GM20431 (cell line): Measurements from ENCODE around the gene HS6ST2.

ENCODE experiments used
- in situ Hi-C: fragments of 300-500 bp; cut with MseI, MboI; formaldehyde crosslinking; loops from one replicate; pipeline ENCODE4 v1.15.0; 2020; ENCODE audit warnings: low sequenced_read_pairs; ENCODE audit not compliant: unreplicated experiment

HS6ST2 gene

GRCh38 chrX:132636080-132636479 lies 322.3 kb downstream of the HS6ST2 start:
- in situ Hi-C loops: loop anchor here (25.0 kb wide), 1 partner anchor 799 kb away; no protein-coding TSS in a partner anchor

- in situ Hi-C loops: loop anchor here (25.0 kb wide), 1 partner anchor 797 kb away; no protein-coding TSS in a partner anchor
These were observed 323.9 kb downstream of the HS6ST2 start for GRCh38 chrX:132634521-132634920.

GRCh38 chrX:132631579-132632232 lies 326.7 kb downstream of the HS6ST2 start:
- in situ Hi-C loops: loop anchor here (25.0 kb wide), 1 partner anchor 794 kb away; no protein-coding TSS in a partner anchor

GRCh38 chrX:132624466-132624865 lies 334.0 kb downstream of the HS6ST2 start:
- in situ Hi-C loops: loop anchor here (25.0 kb wide), 1 partner anchor 337 kb away; no protein-coding TSS in a partner anchor

GRCh38 chrX:132623942-132624341 lies 334.5 kb downstream of the HS6ST2 start:
- in situ Hi-C loops: loop anchor here (25.0 kb wide), 1 partner anchor 337 kb away; no protein-coding TSS in a partner anchor

GRCh38 chrX:132623300-132623699 lies 335.1 kb downstream of the HS6ST2 start:
- in situ Hi-C loops: loop anchor here (25.0 kb wide), 1 partner anchor 336 kb away; no protein-coding TSS in a partner anchor

- in situ Hi-C loops: loop anchor here (25.0 kb wide), 1 partner anchor 335 kb away; no protein-coding TSS in a partner anchor
These were observed 336.3 kb downstream of the HS6ST2 start for GRCh38 chrX:132622130-132622529.

- in situ Hi-C loops: loop anchor here (25.0 kb wide), 1 partner anchor 332 kb away; no protein-coding TSS in a partner anchor
These were observed 339.6 kb downstream of the HS6ST2 start for GRCh38 chrX:132618810-132619209.

GRCh38 chrX:132615391-132616131 lies 342.9 kb downstream of the HS6ST2 start:
- in situ Hi-C loops: loop anchor here (25.0 kb wide), 1 partner anchor 328 kb away; no protein-coding TSS in a partner anchor

- in situ Hi-C loops: loop anchor here (25.0 kb wide), 1 partner anchor 327 kb away; no protein-coding TSS in a partner anchor
These were observed 344.1 kb downstream of the HS6ST2 start for GRCh38 chrX:132614297-132614696.

GRCh38 chrX:132613801-132614200 lies 344.6 kb downstream of the HS6ST2 start:
- in situ Hi-C loops: loop anchor here (25.0 kb wide), 1 partner anchor 326 kb away; no protein-coding TSS in a partner anchor

GRCh38 chrX:132612821-132613564 lies 345.4 kb downstream of the HS6ST2 start:
- in situ Hi-C loops: loop anchor here (25.0 kb wide), 1 partner anchor 326 kb away; no protein-coding TSS in a partner anchor

GRCh38 chrX:132610536-132610935 lies 347.9 kb downstream of the HS6ST2 start:
- in situ Hi-C loops: loop anchor here (25.0 kb wide), 1 partner anchor 323 kb away; no protein-coding TSS in a partner anchor

- in situ Hi-C loops: loop anchor here (25.0 kb wide), 1 partner anchor 322 kb away; no protein-coding TSS in a partner anchor
These were observed 349.0 kb downstream of the HS6ST2 start for GRCh38 chrX:132609362-132609848.

- in situ Hi-C loops: loop anchor here (25.0 kb wide), 1 partner anchor 316 kb away; no protein-coding TSS in a partner anchor
These were observed 354.6 kb downstream of the HS6ST2 start for GRCh38 chrX:132603700-132604286.

- in situ Hi-C loops: loop anchor here (25.0 kb wide), 1 partner anchor 315 kb away; no protein-coding TSS in a partner anchor
These were observed 355.7 kb downstream of the HS6ST2 start for GRCh38 chrX:132602701-132603100.

- in situ Hi-C loops: no loop called here
These were observed 363.4 kb downstream of the HS6ST2 start for GRCh38 chrX:132594999-132595398.

- in situ Hi-C loops: no loop called here
These were observed 364.3 kb downstream of the HS6ST2 start for GRCh38 chrX:132594129-132594528.

- in situ Hi-C loops: no loop called here
These were observed 365.5 kb downstream of the HS6ST2 start for GRCh38 chrX:132592880-132593279.
